Calu3 (cell line): ENCODE results near the gene ITPR1. TPM values are rescaled to one million over a fixed set of nuclear protein-coding genes. Genes with fewer than 3 reads are reported as not detected.

Experiments used
- BruUV-seq: library from RNA; stranded (reverse); fragments of 400-500 nt; replicated peaks from 2 replicates; lab custom pipeline; 2021; lab: Mats Ljungman, UMichigan
- CTCF ChIA-PET: fragments of 300-600 bp; sonication (Branson Sonifier 250); formaldehyde crosslinking; loops from one replicate; lab custom pipeline; 2022; ENCODE audit warnings: antibody characterized with exemption; lab: Charles Lee
- DNase-seq: peaks from one replicate; pipeline ENCODE4 v3.0.0; 2022
- H3K27ac Mint-ChIP-seq: one replicate; pipeline ENCODE4 v1.8.0; 2022; ENCODE audit warnings: mixed read lengths; ENCODE audit not compliant: unreplicated experiment
- H3K27me3 Mint-ChIP-seq: one replicate; pipeline ENCODE4 v1.8.0; 2022; ENCODE audit warnings: mixed read lengths; ENCODE audit not compliant: unreplicated experiment
- H3K36me3 Mint-ChIP-seq: one replicate; pipeline ENCODE4 v1.8.0; 2022; ENCODE audit warnings: mild to moderate bottlenecking, moderate library complexity, mixed read lengths; ENCODE audit not compliant: insufficient read depth, unreplicated experiment
- H3K4me1 Mint-ChIP-seq: one replicate; pipeline ENCODE4 v1.8.0; 2022; ENCODE audit warnings: mild to moderate bottlenecking, low read depth, mixed read lengths; ENCODE audit not compliant: unreplicated experiment
- H3K4me3 Mint-ChIP-seq: one replicate; pipeline ENCODE4 v1.8.0; 2022; ENCODE audit warnings: mild to moderate bottlenecking, low read depth, moderate library complexity, mixed read lengths; ENCODE audit not compliant: unreplicated experiment
- H3K9me3 Mint-ChIP-seq: one replicate; pipeline ENCODE4 v1.8.0; 2022; ENCODE audit warnings: low read depth, mixed read lengths; ENCODE audit not compliant: unreplicated experiment
- intact Hi-C: fragments of 100-400 bp; cut with micrococcal nuclease; formaldehyde crosslinking; loops from one replicate; pipeline ENCODE4 v1.10.0; 2022; ENCODE audit not compliant: unreplicated experiment
- total RNA-seq: library from RNA; stranded (reverse); gene quantifications from 2 replicates; pipeline ENCODE4 v1.2.3, GENCODE V29; 2022
- TF ChIP-seq, protein P1 (sequence below): fragments of 200-600 bp; IDR thresholded peaks from one replicate; pipeline ENCODE4 v1.8.0; 2022; ENCODE audit warnings: antibody characterized with exemption; ENCODE audit not compliant: unreplicated experiment

ITPR1 gene
- total RNA-seq, 1 experiment from 2014 or later, result 4.2 TPM

DNA sequence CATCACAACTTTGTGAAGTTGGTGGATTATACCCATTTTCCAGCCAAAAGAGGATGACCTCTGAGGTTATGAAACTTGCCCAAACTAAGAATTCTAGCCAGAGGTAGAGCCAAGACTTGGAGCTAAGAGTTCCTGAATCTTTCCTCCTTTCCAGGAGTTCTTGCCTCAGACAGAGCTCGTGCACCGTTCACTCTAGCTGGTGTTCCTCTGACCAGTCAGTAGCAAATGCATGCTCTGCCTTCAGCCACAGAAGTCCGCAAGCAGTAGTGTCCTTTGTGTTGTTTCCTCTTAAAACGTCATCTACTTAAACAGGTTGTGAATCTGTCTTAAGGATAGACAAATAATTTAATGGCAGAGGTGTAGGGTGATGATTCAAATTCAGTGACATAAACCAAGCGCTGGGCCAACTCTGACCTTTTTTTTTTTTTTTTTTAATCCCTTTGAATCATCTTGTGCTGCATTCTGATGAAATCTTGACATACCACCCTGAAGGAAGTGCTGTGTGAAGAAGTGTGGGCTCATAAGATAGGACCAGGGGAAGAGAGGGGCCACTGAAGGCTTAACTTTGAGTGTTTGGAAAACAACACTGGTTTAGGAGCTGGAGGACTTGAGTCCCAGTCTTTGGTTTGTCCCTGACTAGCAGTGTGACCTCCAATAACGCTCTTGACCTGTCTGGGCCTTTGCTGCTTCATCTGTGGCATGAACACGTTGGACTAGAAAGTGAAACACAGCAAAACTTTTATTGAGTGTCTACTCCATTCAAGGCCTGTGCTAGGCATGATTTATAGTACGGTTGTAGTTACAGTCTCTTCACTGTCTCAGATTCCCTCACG is 53.4 kb downstream of the ITPR1 start:
- intact Hi-C loops, result no loop called here
- CTCF ChIA-PET, result no interaction called here
- TF ChIP-seq, protein P1, sequence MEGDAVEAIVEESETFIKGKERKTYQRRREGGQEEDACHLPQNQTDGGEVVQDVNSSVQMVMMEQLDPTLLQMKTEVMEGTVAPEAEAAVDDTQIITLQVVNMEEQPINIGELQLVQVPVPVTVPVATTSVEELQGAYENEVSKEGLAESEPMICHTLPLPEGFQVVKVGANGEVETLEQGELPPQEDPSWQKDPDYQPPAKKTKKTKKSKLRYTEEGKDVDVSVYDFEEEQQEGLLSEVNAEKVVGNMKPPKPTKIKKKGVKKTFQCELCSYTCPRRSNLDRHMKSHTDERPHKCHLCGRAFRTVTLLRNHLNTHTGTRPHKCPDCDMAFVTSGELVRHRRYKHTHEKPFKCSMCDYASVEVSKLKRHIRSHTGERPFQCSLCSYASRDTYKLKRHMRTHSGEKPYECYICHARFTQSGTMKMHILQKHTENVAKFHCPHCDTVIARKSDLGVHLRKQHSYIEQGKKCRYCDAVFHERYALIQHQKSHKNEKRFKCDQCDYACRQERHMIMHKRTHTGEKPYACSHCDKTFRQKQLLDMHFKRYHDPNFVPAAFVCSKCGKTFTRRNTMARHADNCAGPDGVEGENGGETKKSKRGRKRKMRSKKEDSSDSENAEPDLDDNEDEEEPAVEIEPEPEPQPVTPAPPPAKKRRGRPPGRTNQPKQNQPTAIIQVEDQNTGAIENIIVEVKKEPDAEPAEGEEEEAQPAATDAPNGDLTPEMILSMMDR, result no peak

DNA sequence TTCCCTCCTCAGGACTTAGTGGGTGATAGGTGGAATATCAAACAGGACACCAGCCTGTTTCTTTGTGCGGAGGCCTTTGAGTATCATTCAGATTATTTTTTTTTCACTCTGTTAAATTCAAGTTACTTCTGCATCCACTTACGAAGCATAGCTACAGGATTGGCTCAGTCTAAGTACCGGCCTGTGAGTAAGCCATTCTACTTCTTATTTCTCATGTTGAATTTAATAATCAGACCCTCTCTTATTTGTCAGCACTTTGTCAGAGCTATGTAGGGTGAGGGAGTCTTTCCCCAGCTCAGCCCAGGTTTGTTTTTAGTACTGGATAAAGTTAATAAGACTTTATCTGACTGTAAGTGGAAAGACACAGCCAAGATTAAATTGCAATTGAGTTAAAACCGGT is 54.7 kb downstream of the ITPR1 start:
- Mint-ChIP-seq H3K27me3 (no peaks in the 10 kb centered on the region), H3K4me1 (no peaks in the 10 kb centered on the region), H3K27ac (no peak overlapping the region), H3K36me3 (no peaks in the 10 kb centered on the region), H3K9me3 (no peaks in the 10 kb centered on the region), H3K4me3 (no peak overlapping the region)
- TF ChIP-seq, protein P1, result no peak
- CTCF ChIA-PET, result no interaction called here
- BruUV-seq, result no TSS peak
- DNase-seq, result no peak
- intact Hi-C loops, result no loop called here

More for the DNA sequence above, 53.4 kb downstream of the ITPR1 start:
- no TSS peak for BruUV-seq
- Mint-ChIP-seq H3K9me3 (no peaks in the 10 kb centered on the region), H3K27ac (no peak overlapping the region), H3K27me3 (no peaks in the 10 kb centered on the region), H3K36me3 (no peaks in the 10 kb centered on the region), H3K4me3 (no peak overlapping the region), H3K4me1 (no peaks in the 10 kb centered on the region)
- no peak for DNase-seq

DNA sequence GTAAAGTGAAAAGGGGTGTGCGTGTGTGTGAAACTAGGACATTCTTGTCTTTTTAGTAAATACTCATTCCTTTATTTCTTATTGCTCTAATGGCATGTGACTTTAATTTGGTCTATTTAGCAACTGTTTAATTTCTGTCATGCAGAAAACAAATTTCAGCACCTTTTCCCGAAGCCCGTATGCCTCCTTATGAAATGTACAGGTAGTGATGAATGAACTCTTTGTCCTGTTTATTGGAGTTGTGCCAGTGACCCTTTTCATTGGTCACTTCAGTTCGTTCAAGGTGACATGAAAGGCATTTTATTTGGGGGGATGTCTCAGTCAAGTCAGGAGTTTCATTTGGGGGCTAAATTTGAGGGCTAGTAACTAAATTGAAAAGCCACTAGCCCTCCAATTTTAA is 55.2 kb downstream of the ITPR1 start:
- H3K36me3 Mint-ChIP-seq, result no peaks in the 10 kb centered on the region
- no TSS peak for BruUV-seq
- H3K27me3 Mint-ChIP-seq, result no peaks in the 10 kb centered on the region
- DNase-seq, result no peak
- intact Hi-C loops, result no loop called here
- no peak overlapping the region for H3K27ac Mint-ChIP-seq
- no peaks in the 10 kb centered on the region for H3K4me1 Mint-ChIP-seq
- no peak overlapping the region for H3K4me3 Mint-ChIP-seq
- H3K9me3 Mint-ChIP-seq, result no peaks in the 10 kb centered on the region
- TF ChIP-seq, protein P1, result no peak
- CTCF ChIA-PET, result no interaction called here

DNA sequence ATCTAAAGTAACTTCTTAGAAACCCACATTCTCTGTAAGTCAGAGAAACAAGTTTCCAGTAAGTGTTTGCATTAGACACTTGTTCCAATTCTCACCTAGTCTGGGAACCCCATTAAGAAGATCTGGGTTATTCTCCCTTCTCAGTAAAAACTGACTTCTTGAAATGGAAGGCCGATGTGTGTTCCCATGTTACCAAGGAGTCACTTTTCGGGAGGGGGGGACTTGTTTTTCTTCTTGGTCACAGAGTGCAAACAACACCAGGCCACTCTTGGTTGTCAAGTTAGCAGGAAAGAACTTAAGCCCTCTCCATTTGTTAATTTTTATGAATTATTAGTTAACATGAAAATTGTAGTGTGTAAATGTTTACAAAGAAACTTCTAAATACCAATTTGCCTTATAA is 55.6 kb downstream of the ITPR1 start:
- CTCF ChIA-PET, result no interaction called here
- Mint-ChIP-seq H3K36me3 (no peaks in the 10 kb centered on the region), H3K4me3 (no peak overlapping the region), H3K4me1 (no peaks in the 10 kb centered on the region), H3K9me3 (no peaks in the 10 kb centered on the region), H3K27me3 (no peaks in the 10 kb centered on the region), H3K27ac (no peak overlapping the region)
- BruUV-seq, result no TSS peak
- intact Hi-C loops, result no loop called here
- DNase-seq, result no peak
- TF ChIP-seq, protein P1, result no peak
